SK-N-MC (cell line): ENCODE results near the gene SLC38A10.

Experiments used
- DNase-seq: peaks from one replicate; pipeline ENCODE4 v3.0.0-alpha.2; 2011; ENCODE audit warnings: low read depth, low spot score
- H3K27ac ChIP-seq: fragments of 200-600 bp; sonication (generic); 2 replicates; pipeline ENCODE4 v1.5.1; 2016; ENCODE audit warnings: mixed run types
- H3K36me3 ChIP-seq: fragments of 200-600 bp; sonication (generic); 2 replicates; pipeline ENCODE4 v1.6.1; 2017; ENCODE audit warnings: antibody characterized with exemption, low read length, mixed read lengths; ENCODE audit not compliant: insufficient read depth
- H3K4me3 ChIP-seq: fragments of 200-600 bp; sonication (generic); 2 replicates; pipeline ENCODE4 v1.5.1; 2016
- H3K9ac ChIP-seq: fragments of 200-600 bp; sonication (generic); 2 replicates; pipeline ENCODE4 v1.8.0; 2017; ENCODE audit warnings: mixed run types, mixed read lengths; ENCODE audit not compliant: insufficient read length
- H3K9me3 ChIP-seq: fragments of 200-600 bp; sonication (generic); 2 replicates; pipeline ENCODE4 v1.6.1; 2017; ENCODE audit warnings: low read depth, mild to moderate bottlenecking, antibody characterized with exemption, low read length, moderate library complexity, mixed read lengths
- EZH2 ChIP-seq: fragments of 200-600 bp; sonication (generic); IDR thresholded peaks from one replicate; pipeline ENCODE4 v1.6.1; 2017; ENCODE audit warnings: antibody characterized with exemption
- FOXP2 ChIP-seq: optimal IDR thresholded peaks from 2 replicates; pipeline ENCODE3; 2011; ENCODE audit warnings: mild to moderate bottlenecking, moderate library complexity; ENCODE audit not compliant: insufficient read depth; ENCODE audit errors: extremely low read length, control extremely low read depth
- POLR2AphosphoS5 ChIP-seq: IDR thresholded peaks from 2 replicates; pipeline ENCODE4 v1.6.1; 2012; ENCODE audit warnings: mild to moderate bottlenecking, low read depth, low read length, borderline replicate concordance

Gene SLC38A10

GRCh38 chr17:81237591-81238489 lies 57.3 kb downstream of the SLC38A10 start:
- Histone ChIP-seq H3K4me3 (peak overlapping the region; percentile 96), H3K36me3 (peaks cover 4% of the 10 kb centered on the region), H3K9ac (peak overlapping the region; percentile 83), H3K9me3 (no peaks in the 10 kb centered on the region), H3K27ac (no peak overlapping the region)
- DNase-seq, result no peak
- no peak for TF ChIP-seq EZH2
- TF ChIP-seq POLR2AphosphoS5, result no peak
- TF ChIP-seq FOXP2, result no peak

- TF ChIP-seq FOXP2 (no peak), POLR2AphosphoS5 (no peak), EZH2 (no peak)
- Histone ChIP-seq H3K9me3 (no peaks in the 10 kb centered on the region), H3K9ac (no peak overlapping the region), H3K4me3 (no peak overlapping the region), H3K36me3 (peaks cover 4% of the 10 kb centered on the region), H3K27ac (no peak overlapping the region)
- DNase-seq, result no peak
Observed at GRCh38 chr17:81236784-81237183, 58.3 kb downstream of the SLC38A10 start.

GRCh38 chr17:81235822-81236740 lies 59.0 kb downstream of the SLC38A10 start:
- TF ChIP-seq POLR2AphosphoS5 (no peak), EZH2 (no peak), FOXP2 (no peak)
- Histone ChIP-seq H3K9me3 (no peaks in the 10 kb centered on the region), H3K36me3 (no peaks in the 10 kb centered on the region), H3K27ac (no peak overlapping the region), H3K9ac (no peak overlapping the region), H3K4me3 (no peak overlapping the region)
- no peak for DNase-seq

- DNase-seq, result no peak
- TF ChIP-seq FOXP2 (no peak), POLR2AphosphoS5 (no peak), EZH2 (no peak)
- no peak overlapping the region for H3K9ac ChIP-seq
- H3K9me3 ChIP-seq, result no peaks in the 10 kb centered on the region
- no peak overlapping the region for H3K27ac ChIP-seq
- H3K4me3 ChIP-seq, result no peak overlapping the region
- no peaks in the 10 kb centered on the region for H3K36me3 ChIP-seq
Observed at GRCh38 chr17:81234940-81235821, 59.9 kb downstream of the SLC38A10 start.

GRCh38 chr17:81234506-81234855 lies 60.6 kb downstream of the SLC38A10 start:
- Histone ChIP-seq H3K9ac (no peak overlapping the region), H3K36me3 (no peaks in the 10 kb centered on the region), H3K9me3 (no peaks in the 10 kb centered on the region), H3K27ac (no peak overlapping the region), H3K4me3 (no peak overlapping the region)
- DNase-seq, result no peak
- no peak for TF ChIP-seq POLR2AphosphoS5
- no peak for TF ChIP-seq EZH2
- no peak for TF ChIP-seq FOXP2

- no peak overlapping the region for H3K9ac ChIP-seq
- H3K27ac ChIP-seq, result no peak overlapping the region
- no peak overlapping the region for H3K4me3 ChIP-seq
- H3K9me3 ChIP-seq, result no peaks in the 10 kb centered on the region
- DNase-seq, result no peak
- H3K36me3 ChIP-seq, result no peaks in the 10 kb centered on the region
- TF ChIP-seq FOXP2, result no peak
- TF ChIP-seq EZH2, result no peak
- TF ChIP-seq POLR2AphosphoS5, result no peak
Observed at GRCh38 chr17:81233811-81234505, 61.1 kb downstream of the SLC38A10 start.

- DNase-seq, result no peak
- Histone ChIP-seq H3K9me3 (no peaks in the 10 kb centered on the region), H3K9ac (no peak overlapping the region), H3K27ac (no peak overlapping the region), H3K36me3 (no peaks in the 10 kb centered on the region), H3K4me3 (no peak overlapping the region)
- no peak for TF ChIP-seq EZH2
- TF ChIP-seq POLR2AphosphoS5, result no peak
- no peak for TF ChIP-seq FOXP2
Observed at GRCh38 chr17:81233316-81233715, 61.8 kb downstream of the SLC38A10 start.

- no peaks in the 10 kb centered on the region for H3K36me3 ChIP-seq
- no peak overlapping the region for H3K4me3 ChIP-seq
- no peak overlapping the region for H3K27ac ChIP-seq
- no peak for TF ChIP-seq POLR2AphosphoS5
- no peak for TF ChIP-seq EZH2
- no peak for TF ChIP-seq FOXP2
- H3K9me3 ChIP-seq, result no peaks in the 10 kb centered on the region
- no peak for DNase-seq
- H3K9ac ChIP-seq, result no peak overlapping the region
Observed at GRCh38 chr17:81232616-81233241, 62.4 kb downstream of the SLC38A10 start.
